Endothelial cell of umbilical vein (primary cell): ENCODE data around the gene MYBPHL.

Experiments
- CTCF ChIP-seq, 2 donors: IDR thresholded peaks; 1 replicate in 1 of 2; 2 replicates in 1 of 2; pipeline ENCODE4 v1.5.1; 2011; ENCODE audit warnings: low read length in 2 of 2, mild to moderate bottlenecking in 2 of 2, moderate library complexity in 2 of 2, control low read depth in 1 of 2, inconsistent platforms in 1 of 2, low read depth in 1 of 2; ENCODE audit not compliant: insufficient read depth in 1 of 2; ENCODE audit errors: extremely low read depth in 1 of 2
- EZH2 ChIP-seq: IDR thresholded peaks from 2 replicates; pipeline ENCODE4 v1.6.1; 2012; ENCODE audit warnings: borderline replicate concordance, low read depth, mild to moderate bottlenecking, moderate library complexity, low read length, inconsistent platforms; ENCODE audit not compliant: severe bottlenecking
- GATA2 ChIP-seq: IDR thresholded peaks from 2 replicates; pipeline ENCODE4 v1.7.0; 2011; ENCODE audit warnings: low read depth, mild to moderate bottlenecking, moderate library complexity, mixed read lengths, low read length; ENCODE audit not compliant: insufficient read length, insufficient read depth
- POLR2AphosphoS5 ChIP-seq: IDR thresholded peaks from 2 replicates; pipeline ENCODE4 v1.6.1; 2012; ENCODE audit warnings: low read depth, mild to moderate bottlenecking, control low read depth, low read length, moderate library complexity; ENCODE audit not compliant: insufficient read depth

GRCh38 chr1:109307274-109308021, 637 bp upstream of the MYBPHL start:
- TF ChIP-seq EZH2 (no peak), POLR2AphosphoS5 (no peak), GATA2 (no peak), CTCF (IDR thresholded peaks at IDR 0.05; ENCODE audit: extremely low read depth in 1 of 2, insufficient read depth in 1 of 2, low read depth in 1 of 2, low read length in 2 of 2) (no peak)
